Esophagus squamous epithelium (tissue), 5 donors: ENCODE results near the gene GPR101. TPM values are rescaled to one million over a fixed set of nuclear protein-coding genes. Genes with fewer than 3 reads are reported as not detected.

ENCODE experiments used
- DNase-seq: peaks from one replicate; lab custom pipeline; 2025; lab: John Stamatoyannopoulos, UW
- H3K27ac ChIP-seq, 4 donors: fragments of 200-600 bp; sonication (generic); one replicate each; pipeline ENCODE4 v1.5.1; 2016 to 2019; ENCODE audit warnings: mild to moderate bottlenecking in 1 of 4
- H3K27me3 ChIP-seq, 4 donors: fragments of 200-600 bp; sonication (generic); 1 replicate in 3 of 4; 2 replicates in 1 of 4; pipeline versions ENCODE4 v1.5.1 to v1.6.0; 2017 to 2021; ENCODE audit warnings: antibody characterized with exemption in 1 of 4
- H3K36me3 ChIP-seq, 3 donors: fragments of 200-600 bp; sonication (generic); one replicate each; pipeline ENCODE4 v1.5.1; 2016 to 2019
- H3K4me1 ChIP-seq, 3 donors: fragments of 200-600 bp; sonication (generic); one replicate each; pipeline ENCODE4 v1.5.1; 2017 to 2019
- H3K4me3 ChIP-seq, 4 donors: fragments of 200-600 bp; sonication (generic); 1 replicate in 3 of 4; 2 replicates in 1 of 4; pipeline ENCODE4 v1.5.1; 2016 to 2019; ENCODE audit warnings: mild to moderate bottlenecking in 2 of 4, moderate library complexity in 1 of 4
- H3K9me3 ChIP-seq, 3 donors: fragments of 200-600 bp; sonication (generic); one replicate each; pipeline ENCODE4 v1.5.1; 2016 to 2019
- POLR2A ChIP-seq, 4 donors: fragments of 450-650 bp; IDR thresholded peaks; one replicate each; pipeline ENCODE4 v1.6.1; 2017; ENCODE audit warnings: antibody characterized with exemption in 4 of 4, mild to moderate bottlenecking in 4 of 4, moderate library complexity in 3 of 4
- WGBS, 2 donors: methylation state at CpG; one replicate each; pipeline ENCODE4 v1.1.5; 2018; 5-methylcytosine and 5-hydroxymethylcytosine counted together
- intact Hi-C: fragments of 100-400 bp; cut with DNase I; formaldehyde crosslinking; loops from one replicate; pipeline ENCODE4 v1.15.0; 2022
- total RNA-seq, 4 donors: library from RNA; depleted of rRNA; stranded (reverse); fragments of >200 nt; gene quantifications; one replicate each; pipeline ENCODE4 v1.1.0, GENCODE V29; 2016
- TF ChIP-seq, protein P1 (sequence below), 6 experiments: fragments of 450-650 bp in 4 of 6; fragments of 200-600 bp in 2 of 6; sonication (generic) in 2 of 6; IDR thresholded peaks; one replicate each; pipeline ENCODE4 v1.5.1; 2016 to 2019; ENCODE audit warnings: antibody characterized with exemption in 6 of 6, mild to moderate bottlenecking in 4 of 6, moderate library complexity in 4 of 6
- donor health status: DM: yes; HTN: yes; CAD: no.

Gene GPR101
- total RNA-seq, result not detected

GRCh38 chrX:137033774-137034507 is at the start of gene GPR101:
TSS of gene GPR101 (minus strand) at chrX:137033995. CDS start at chrX:137031674, 2,321 bp downstream.
- no peak for DNase-seq
- peak within 1 kb of the TSS in 2 of 4 donors; percentile 24 to 51 for H3K4me3 ChIP-seq

GRCh38 chrX:137081239-137081638 is 47.4 kb upstream of the GPR101 start:
- H3K4me1 ChIP-seq, result no peaks in the 10 kb centered on the region
- no peak overlapping the region for H3K4me3 ChIP-seq
- no peaks in the 10 kb centered on the region for H3K36me3 ChIP-seq
- peaks cover 0 to 3% (median 0%) of the 10 kb centered on the region in 4 donors for H3K27me3 ChIP-seq
- 68 to 100% methylated on average over 1 to 2 of the region's 2 CpGs for WGBS, 2 donors
- intact Hi-C loops, result no loop called here
- DNase-seq, result no peak
- no peak overlapping the region for H3K27ac ChIP-seq
- no peaks in the 10 kb centered on the region for H3K9me3 ChIP-seq
- no peak for TF ChIP-seq POLR2A (IDR thresholded peaks at IDR 0.05)

More at GRCh38 chrX:137033774-137034507, at the start of gene GPR101:
- no peak within 1 kb of the TSS for H3K27ac ChIP-seq
- TF ChIP-seq POLR2A (IDR thresholded peaks at IDR 0.05), result no peak
- TF ChIP-seq, protein P1, sequence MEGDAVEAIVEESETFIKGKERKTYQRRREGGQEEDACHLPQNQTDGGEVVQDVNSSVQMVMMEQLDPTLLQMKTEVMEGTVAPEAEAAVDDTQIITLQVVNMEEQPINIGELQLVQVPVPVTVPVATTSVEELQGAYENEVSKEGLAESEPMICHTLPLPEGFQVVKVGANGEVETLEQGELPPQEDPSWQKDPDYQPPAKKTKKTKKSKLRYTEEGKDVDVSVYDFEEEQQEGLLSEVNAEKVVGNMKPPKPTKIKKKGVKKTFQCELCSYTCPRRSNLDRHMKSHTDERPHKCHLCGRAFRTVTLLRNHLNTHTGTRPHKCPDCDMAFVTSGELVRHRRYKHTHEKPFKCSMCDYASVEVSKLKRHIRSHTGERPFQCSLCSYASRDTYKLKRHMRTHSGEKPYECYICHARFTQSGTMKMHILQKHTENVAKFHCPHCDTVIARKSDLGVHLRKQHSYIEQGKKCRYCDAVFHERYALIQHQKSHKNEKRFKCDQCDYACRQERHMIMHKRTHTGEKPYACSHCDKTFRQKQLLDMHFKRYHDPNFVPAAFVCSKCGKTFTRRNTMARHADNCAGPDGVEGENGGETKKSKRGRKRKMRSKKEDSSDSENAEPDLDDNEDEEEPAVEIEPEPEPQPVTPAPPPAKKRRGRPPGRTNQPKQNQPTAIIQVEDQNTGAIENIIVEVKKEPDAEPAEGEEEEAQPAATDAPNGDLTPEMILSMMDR (IDR thresholded peaks at IDR 0.05), result no peak
- H3K9me3 ChIP-seq, result no peaks in the 10 kb centered on the region
- 2 to 49% methylated on average over 10 to 21 of the region's 68 CpGs for WGBS, 2 donors
- H3K36me3 ChIP-seq, result no peaks in the 10 kb centered on the region
- H3K4me1 ChIP-seq, result peaks cover 5 to 33% (median 7%) of the 10 kb centered on the region in 3 donors
- H3K27me3 ChIP-seq, result peaks cover 0 to 68% (median 4%) of the 10 kb centered on the region in 4 donors
- intact Hi-C loops, result no loop called here

GRCh38 chrX:137072396-137072795 is 38.6 kb upstream of the GPR101 start:
- Histone ChIP-seq H3K36me3 (no peaks in the 10 kb centered on the region), H3K27ac (no peak overlapping the region), H3K27me3 (no peaks in the 10 kb centered on the region), H3K9me3 (no peaks in the 10 kb centered on the region), H3K4me1 (no peaks in the 10 kb centered on the region), H3K4me3 (no peak overlapping the region)
- TF ChIP-seq POLR2A (IDR thresholded peaks at IDR 0.05), result no peak
- TF ChIP-seq, protein P1 (IDR thresholded peaks at IDR 0.05), result no peak
- DNase-seq, result no peak
- 13 to 14% methylated on average over 1 of the region's 1 CpG for WGBS, 2 donors
- intact Hi-C loops, result no loop called here

DNA sequence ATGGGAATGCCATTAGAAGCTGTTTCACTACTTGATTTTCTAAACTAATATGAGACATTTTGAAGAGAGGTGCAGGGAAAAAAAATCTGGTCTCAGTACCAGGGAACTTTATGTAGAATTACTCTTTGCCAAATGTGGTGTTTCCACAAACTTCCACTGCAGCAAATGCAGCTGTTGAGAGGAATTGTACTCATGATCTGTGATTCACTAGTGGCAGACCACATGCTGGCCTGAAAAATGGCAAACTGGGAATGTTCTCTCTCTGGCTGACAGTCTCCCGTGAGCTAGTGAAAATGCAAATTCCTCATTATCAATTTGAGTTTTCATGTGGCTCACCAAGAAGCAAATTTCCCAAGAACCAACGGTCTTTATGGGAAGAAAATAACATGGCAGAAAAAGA is 37.8 kb upstream of the GPR101 start:
- H3K27ac ChIP-seq, result no peak overlapping the region
- WGBS, 2 donors, result 58 to 71% methylated on average over 2 of the region's 2 CpGs
- no peaks in the 10 kb centered on the region for H3K36me3 ChIP-seq
- H3K27me3 ChIP-seq, result no peaks in the 10 kb centered on the region
- no peaks in the 10 kb centered on the region for H3K4me1 ChIP-seq
- DNase-seq, result no peak
- H3K4me3 ChIP-seq, result no peak overlapping the region
- TF ChIP-seq, protein P1 (IDR thresholded peaks at IDR 0.05), result no peak
- TF ChIP-seq POLR2A (IDR thresholded peaks at IDR 0.05), result no peak
- no peaks in the 10 kb centered on the region for H3K9me3 ChIP-seq
- intact Hi-C loops, result no loop called here

- no peaks in the 10 kb centered on the region for H3K9me3 ChIP-seq
- intact Hi-C loops, result no loop called here
- no peak overlapping the region for H3K4me3 ChIP-seq
- H3K27ac ChIP-seq, result no peak overlapping the region
- H3K36me3 ChIP-seq, result no peaks in the 10 kb centered on the region
- H3K4me1 ChIP-seq, result no peaks in the 10 kb centered on the region
- no peaks in the 10 kb centered on the region for H3K27me3 ChIP-seq
- DNase-seq, result no peak
- 45 to 54% methylated on average over 1 to 2 of the region's 2 CpGs for whole genome bisulfite sequencing, 2 donors
- no peak for TF ChIP-seq POLR2A (IDR thresholded peaks at IDR 0.05)
- TF ChIP-seq, protein P1 (IDR thresholded peaks at IDR 0.05), result no peak
These were observed 33.4 kb upstream of the GPR101 start for GRCh38 chrX:137067147-137067546.
